GM12878 (cell line): Measurements from ENCODE around the gene SEC11A. TPM values are rescaled to one million over a fixed set of nuclear protein-coding genes. Genes with fewer than 3 reads are reported as not detected.
A peak's percentile ranks its signal among the peaks of the same experiment; 100 is the strongest.

ENCODE experiments used
- BMI1 ChIP-seq: fragments of 450-650 bp; IDR thresholded peaks from 2 replicates; pipeline ENCODE4 v1.6.1; 2016; ENCODE audit warnings: mild to moderate bottlenecking, moderate library complexity, borderline replicate concordance
- CBX5 ChIP-seq: sonication (generic); IDR thresholded peaks from 2 replicates; pipeline ENCODE4 v1.6.1; 2016; ENCODE audit warnings: low read depth, moderate library complexity, mild to moderate bottlenecking, inconsistent platforms
- EED ChIP-seq: sonication (generic); IDR thresholded peaks from 2 replicates; pipeline ENCODE4 v1.6.1; 2016; ENCODE audit warnings: antibody characterized with exemption, low read depth
- HDAC6 ChIP-seq: fragments of 200-600 bp; sonication (generic); IDR thresholded peaks from one replicate; pipeline ENCODE4 v1.8.0; 2017; ENCODE audit warnings: antibody characterized with exemption; ENCODE audit not compliant: unreplicated experiment
- IKZF1 ChIP-seq: fragments of 450-650 bp; conservative IDR thresholded peaks from 2 replicates; pipeline ENCODE4 v1.6.1; 2017; ENCODE audit warnings: antibody characterized with exemption, mild to moderate bottlenecking
- KAT2A ChIP-seq: conservative IDR thresholded peaks from 2 replicates; pipeline ENCODE4 v1.6.1; 2011; ENCODE audit warnings: low read depth, low read length; ENCODE audit not compliant: control insufficient read depth
- NFXL1 ChIP-seq: fragments of 450-650 bp; IDR thresholded peaks from 2 replicates; pipeline ENCODE4 v1.6.1; 2017; ENCODE audit warnings: antibody characterized with exemption, mild to moderate bottlenecking, borderline replicate concordance
- NR2C2 ChIP-seq: IDR thresholded peaks from 2 replicates; pipeline ENCODE4 v1.6.1; 2011; ENCODE audit warnings: borderline replicate concordance, low read depth; ENCODE audit not compliant: control insufficient read depth, insufficient read length
- NR2F1 ChIP-seq: fragments of 450-650 bp; conservative IDR thresholded peaks from 2 replicates; pipeline ENCODE4 v1.6.1; 2017; ENCODE audit warnings: mild to moderate bottlenecking
- RBBP5 ChIP-seq: fragments of 200-600 bp; sonication (generic); conservative IDR thresholded peaks from 2 replicates; pipeline ENCODE4 v1.6.1; 2016
- polyA plus RNA-seq, 11 experiments: library from polyadenylated mRNA; depleted of rRNA in 4 of 11; unstranded in 6 of 11; stranded (reverse) in 5 of 11; fragments of >200 nt; fragmentation: Nextera tagmentation in 4 of 11; fragmentation: Illumina TruSeq in 1 of 11; extraction: Ambion mirVana in 4 of 11; extraction: Trizol in 1 of 11; gene quantifications; 1 replicate in 1 of 11; 2 replicates in 10 of 11; pipeline versions ENCODE4 v1.2.1 to v1.2.3, GENCODE V29; 2011 to 2016; ENCODE audit warnings: inconsistent platforms in 2 of 11, missing spikeins in 2 of 11, low read depth in 1 of 11
- total RNA-seq, 4 experiments: library from RNA; depleted of rRNA in 3 of 4; stranded (reverse); fragments of >200 nt in 3 of 4; fragmentation: Illumina TruSeq in 1 of 4; extraction: Trizol in 1 of 4; gene quantifications; 2 replicates each; pipeline versions ENCODE4 v1.2.1 to v1.2.3, GENCODE V29; 2013 to 2021
- TF ChIP-seq, protein P1 (sequence below): fragments of 450-650 bp; IDR thresholded peaks from 2 replicates; pipeline ENCODE4 v1.6.1; 2017; ENCODE audit warnings: mild to moderate bottlenecking
- TF ChIP-seq, protein P2 (sequence below): fragments of 150-350 bp; IDR thresholded peaks from 2 replicates; pipeline ENCODE4 v1.6.1; 2014; ENCODE audit warnings: mild to moderate bottlenecking, low read depth, low read length
- TF ChIP-seq, protein P3 (sequence below): IDR thresholded peaks from 2 replicates; pipeline ENCODE4 v1.6.1; 2011; ENCODE audit warnings: mild to moderate bottlenecking, low read depth, low read length, moderate library complexity; ENCODE audit not compliant: insufficient replicate concordance
- TF ChIP-seq, protein P4 (sequence below): fragments of 450-650 bp; formaldehyde crosslinking; IDR thresholded peaks from 2 replicates; pipeline ENCODE4 v1.4.0; 2022; ENCODE audit warnings: mild to moderate bottlenecking, moderate library complexity
- TF ChIP-seq, protein P5 (sequence below): fragments of 450-650 bp; conservative IDR thresholded peaks from 2 replicates; pipeline ENCODE4 v1.6.1; 2017; ENCODE audit warnings: mild to moderate bottlenecking, moderate library complexity
- TF ChIP-seq, protein P6 (sequence below): fragments of 450-650 bp; IDR thresholded peaks from 2 replicates; pipeline ENCODE4 v1.6.1; 2018; ENCODE audit warnings: borderline replicate concordance, mild to moderate bottlenecking; ENCODE audit not compliant: partially characterized antibody

SEC11A gene
- total and polyA plus RNA-seq, 10 of the 15 experiments (the other 5 are each of a cell fraction or from before 2014, with no cell fraction given), result 99.2 to 159 (median 143) TPM

DNA sequence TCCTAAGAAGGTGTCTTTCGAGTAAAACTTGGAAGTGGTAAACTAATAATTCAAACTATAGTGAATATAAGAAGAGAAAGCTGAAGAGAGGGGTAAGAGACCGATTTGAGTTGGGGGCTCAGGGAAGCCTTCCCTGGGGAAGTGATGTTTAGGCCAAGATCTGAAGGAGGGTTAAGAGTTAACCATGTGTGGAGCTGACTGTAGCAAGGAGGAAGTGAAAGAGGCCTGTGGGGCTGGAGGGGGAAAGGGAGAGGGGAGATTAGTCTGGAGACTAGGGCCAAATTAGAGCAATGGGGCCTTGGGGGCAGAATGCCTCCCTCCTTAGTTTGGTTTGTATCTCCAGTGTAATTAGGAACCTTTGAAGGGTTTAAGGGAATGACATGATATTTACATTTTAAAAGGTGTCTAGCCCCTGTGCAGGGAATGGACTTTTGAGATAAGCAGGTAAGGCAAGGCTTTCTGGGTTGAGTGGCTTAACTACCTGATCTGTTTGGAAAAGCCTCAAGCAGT lies 34.7 kb upstream of the SEC11A start (continued):
- TF ChIP-seq, protein P1, sequence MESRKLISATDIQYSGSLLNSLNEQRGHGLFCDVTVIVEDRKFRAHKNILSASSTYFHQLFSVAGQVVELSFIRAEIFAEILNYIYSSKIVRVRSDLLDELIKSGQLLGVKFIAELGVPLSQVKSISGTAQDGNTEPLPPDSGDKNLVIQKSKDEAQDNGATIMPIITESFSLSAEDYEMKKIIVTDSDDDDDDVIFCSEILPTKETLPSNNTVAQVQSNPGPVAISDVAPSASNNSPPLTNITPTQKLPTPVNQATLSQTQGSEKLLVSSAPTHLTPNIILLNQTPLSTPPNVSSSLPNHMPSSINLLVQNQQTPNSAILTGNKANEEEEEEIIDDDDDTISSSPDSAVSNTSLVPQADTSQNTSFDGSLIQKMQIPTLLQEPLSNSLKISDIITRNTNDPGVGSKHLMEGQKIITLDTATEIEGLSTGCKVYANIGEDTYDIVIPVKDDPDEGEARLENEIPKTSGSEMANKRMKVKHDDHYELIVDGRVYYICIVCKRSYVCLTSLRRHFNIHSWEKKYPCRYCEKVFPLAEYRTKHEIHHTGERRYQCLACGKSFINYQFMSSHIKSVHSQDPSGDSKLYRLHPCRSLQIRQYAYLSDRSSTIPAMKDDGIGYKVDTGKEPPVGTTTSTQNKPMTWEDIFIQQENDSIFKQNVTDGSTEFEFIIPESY, result no peak
- TF ChIP-seq, protein P2, sequence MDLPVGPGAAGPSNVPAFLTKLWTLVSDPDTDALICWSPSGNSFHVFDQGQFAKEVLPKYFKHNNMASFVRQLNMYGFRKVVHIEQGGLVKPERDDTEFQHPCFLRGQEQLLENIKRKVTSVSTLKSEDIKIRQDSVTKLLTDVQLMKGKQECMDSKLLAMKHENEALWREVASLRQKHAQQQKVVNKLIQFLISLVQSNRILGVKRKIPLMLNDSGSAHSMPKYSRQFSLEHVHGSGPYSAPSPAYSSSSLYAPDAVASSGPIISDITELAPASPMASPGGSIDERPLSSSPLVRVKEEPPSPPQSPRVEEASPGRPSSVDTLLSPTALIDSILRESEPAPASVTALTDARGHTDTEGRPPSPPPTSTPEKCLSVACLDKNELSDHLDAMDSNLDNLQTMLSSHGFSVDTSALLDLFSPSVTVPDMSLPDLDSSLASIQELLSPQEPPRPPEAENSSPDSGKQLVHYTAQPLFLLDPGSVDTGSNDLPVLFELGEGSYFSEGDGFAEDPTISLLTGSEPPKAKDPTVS, result no peak
- TF ChIP-seq NR2F1, result peak; percentile 22; the same call in 1 of the 2 replicates
- TF ChIP-seq, protein P3, sequence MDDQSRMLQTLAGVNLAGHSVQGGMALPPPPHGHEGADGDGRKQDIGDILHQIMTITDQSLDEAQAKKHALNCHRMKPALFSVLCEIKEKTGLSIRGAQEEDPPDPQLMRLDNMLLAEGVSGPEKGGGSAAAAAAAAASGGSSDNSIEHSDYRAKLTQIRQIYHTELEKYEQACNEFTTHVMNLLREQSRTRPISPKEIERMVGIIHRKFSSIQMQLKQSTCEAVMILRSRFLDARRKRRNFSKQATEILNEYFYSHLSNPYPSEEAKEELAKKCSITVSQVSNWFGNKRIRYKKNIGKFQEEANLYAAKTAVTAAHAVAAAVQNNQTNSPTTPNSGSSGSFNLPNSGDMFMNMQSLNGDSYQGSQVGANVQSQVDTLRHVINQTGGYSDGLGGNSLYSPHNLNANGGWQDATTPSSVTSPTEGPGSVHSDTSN, result no peak
- TF ChIP-seq IKZF1, result peak; percentile 91
- TF ChIP-seq KAT2A, result no peak
- TF ChIP-seq, protein P4, sequence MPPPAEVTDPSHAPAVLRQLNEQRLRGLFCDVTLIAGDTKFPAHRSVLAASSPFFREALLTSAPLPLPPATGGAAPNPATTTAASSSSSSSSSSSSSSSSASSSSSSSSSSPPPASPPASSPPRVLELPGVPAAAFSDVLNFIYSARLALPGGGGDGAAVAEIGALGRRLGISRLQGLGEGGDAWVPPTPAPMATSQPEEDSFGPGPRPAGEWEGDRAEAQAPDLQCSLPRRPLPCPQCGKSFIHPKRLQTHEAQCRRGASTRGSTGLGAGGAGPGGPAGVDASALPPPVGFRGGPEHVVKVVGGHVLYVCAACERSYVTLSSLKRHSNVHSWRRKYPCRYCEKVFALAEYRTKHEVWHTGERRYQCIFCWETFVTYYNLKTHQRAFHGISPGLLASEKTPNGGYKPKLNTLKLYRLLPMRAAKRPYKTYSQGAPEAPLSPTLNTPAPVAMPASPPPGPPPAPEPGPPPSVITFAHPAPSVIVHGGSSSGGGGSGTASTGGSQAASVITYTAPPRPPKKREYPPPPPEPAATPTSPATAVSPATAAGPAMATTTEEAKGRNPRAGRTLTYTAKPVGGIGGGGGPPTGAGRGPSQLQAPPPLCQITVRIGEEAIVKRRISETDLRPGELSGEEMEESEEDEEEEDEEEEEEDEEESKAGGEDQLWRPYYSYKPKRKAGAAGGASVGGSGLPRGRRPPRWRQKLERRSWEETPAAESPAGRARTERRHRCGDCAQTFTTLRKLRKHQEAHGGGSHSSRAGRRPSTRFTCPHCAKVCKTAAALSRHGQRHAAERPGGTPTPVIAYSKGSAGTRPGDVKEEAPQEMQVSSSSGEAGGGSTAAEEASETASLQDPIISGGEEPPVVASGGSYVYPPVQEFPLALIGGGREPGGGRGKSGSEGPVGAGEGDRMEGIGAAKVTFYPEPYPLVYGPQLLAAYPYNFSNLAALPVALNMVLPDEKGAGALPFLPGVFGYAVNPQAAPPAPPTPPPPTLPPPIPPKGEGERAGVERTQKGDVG (CRISPR knock-in tag), result no peak
- no peak for TF ChIP-seq NR2C2
- peak; percentile 59; the same call in 1 of the 2 replicates for TF ChIP-seq BMI1
- TF ChIP-seq, protein P5, sequence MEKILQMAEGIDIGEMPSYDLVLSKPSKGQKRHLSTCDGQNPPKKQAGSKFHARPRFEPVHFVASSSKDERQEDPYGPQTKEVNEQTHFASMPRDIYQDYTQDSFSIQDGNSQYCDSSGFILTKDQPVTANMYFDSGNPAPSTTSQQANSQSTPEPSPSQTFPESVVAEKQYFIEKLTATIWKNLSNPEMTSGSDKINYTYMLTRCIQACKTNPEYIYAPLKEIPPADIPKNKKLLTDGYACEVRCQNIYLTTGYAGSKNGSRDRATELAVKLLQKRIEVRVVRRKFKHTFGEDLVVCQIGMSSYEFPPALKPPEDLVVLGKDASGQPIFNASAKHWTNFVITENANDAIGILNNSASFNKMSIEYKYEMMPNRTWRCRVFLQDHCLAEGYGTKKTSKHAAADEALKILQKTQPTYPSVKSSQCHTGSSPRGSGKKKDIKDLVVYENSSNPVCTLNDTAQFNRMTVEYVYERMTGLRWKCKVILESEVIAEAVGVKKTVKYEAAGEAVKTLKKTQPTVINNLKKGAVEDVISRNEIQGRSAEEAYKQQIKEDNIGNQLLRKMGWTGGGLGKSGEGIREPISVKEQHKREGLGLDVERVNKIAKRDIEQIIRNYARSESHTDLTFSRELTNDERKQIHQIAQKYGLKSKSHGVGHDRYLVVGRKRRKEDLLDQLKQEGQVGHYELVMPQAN, result no peak
- no peak for TF ChIP-seq RBBP5
- peak; percentile 97 for TF ChIP-seq EED
- TF ChIP-seq CBX5, result no peak
- no peak for TF ChIP-seq NFXL1
- no peak for TF ChIP-seq HDAC6
- TF ChIP-seq, protein P6, sequence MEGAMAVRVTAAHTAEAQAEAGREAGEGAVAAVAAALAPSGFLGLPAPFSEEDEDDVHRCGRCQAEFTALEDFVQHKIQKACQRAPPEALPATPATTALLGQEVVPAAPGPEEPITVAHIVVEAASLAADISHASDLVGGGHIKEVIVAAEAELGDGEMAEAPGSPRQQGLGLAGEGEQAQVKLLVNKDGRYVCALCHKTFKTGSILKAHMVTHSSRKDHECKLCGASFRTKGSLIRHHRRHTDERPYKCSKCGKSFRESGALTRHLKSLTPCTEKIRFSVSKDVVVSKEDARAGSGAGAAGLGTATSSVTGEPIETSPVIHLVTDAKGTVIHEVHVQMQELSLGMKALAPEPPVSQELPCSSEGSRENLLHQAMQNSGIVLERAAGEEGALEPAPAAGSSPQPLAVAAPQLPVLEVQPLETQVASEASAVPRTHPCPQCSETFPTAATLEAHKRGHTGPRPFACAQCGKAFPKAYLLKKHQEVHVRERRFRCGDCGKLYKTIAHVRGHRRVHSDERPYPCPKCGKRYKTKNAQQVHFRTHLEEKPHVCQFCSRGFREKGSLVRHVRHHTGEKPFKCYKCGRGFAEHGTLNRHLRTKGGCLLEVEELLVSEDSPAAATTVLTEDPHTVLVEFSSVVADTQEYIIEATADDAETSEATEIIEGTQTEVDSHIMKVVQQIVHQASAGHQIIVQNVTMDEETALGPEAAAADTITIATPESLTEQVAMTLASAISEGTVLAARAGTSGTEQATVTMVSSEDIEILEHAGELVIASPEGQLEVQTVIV, result no peak
